ENCODE data around the gene BICC1. TPM values are rescaled to one million over a fixed set of nuclear protein-coding genes. Genes with fewer than 3 reads are reported as not detected.
A peak's percentile ranks its signal among the peaks of the same experiment; 100 is the strongest.

Gene BICC1
- total and polyA plus RNA-seq, 2 of the 4 experiments (the other 2 are of a cell fraction), result 5.7 to 42.5 TPM

- DNase-seq (no peak), ATAC-seq (ENCODE audit: low read depth) (no peak)
- Histone ChIP-seq H3K27ac (ENCODE audit: insufficient read depth, low read length) (no peak overlapping the region), H3K18ac (ENCODE audit: low read depth, low read length) (peak overlapping the region; percentile 32; the same call in 1 of the 2 replicates), H3K14ac (replicated peaks; ENCODE audit: low read depth, low read length) (no peak overlapping the region), H3K4me2 (ENCODE audit: low read depth, low read length) (no peak overlapping the region), H3K4me1 (ENCODE audit: control insufficient read depth, insufficient read depth, low read length) (peaks cover 9% of the 10 kb centered on the region), H4K91ac (ENCODE audit: insufficient read depth, low read depth, low read length) (peak overlapping the region; percentile 61; the same call in 1 of the 2 replicates), H3K9me1 (ENCODE audit: insufficient read depth, low read length) (peaks cover 9% of the 10 kb centered on the region), H2BK120ac (ENCODE audit: low read depth, low read length) (peak overlapping the region; percentile 58), H2BK15ac (ENCODE audit: low read depth, low read length) (0 out of 3 replicates have a peak overlapping the region, but pooled peaks have one; percentile 11), H3K9ac (ENCODE audit: low read depth, low read length) (no peak overlapping the region), H2AFZ (replicated peaks; ENCODE audit: low read length, poor library complexity) (peak overlapping the region; percentile 24), H4K8ac (ENCODE audit: low read depth in 2 of 2, low read length in 2 of 2) (no peak overlapping the region), H3K79me1 (ENCODE audit: low read depth in 1 of 2, low read length in 2 of 2) (no peaks in the 10 kb centered on the region), H2AK5ac (ENCODE audit: low read depth, low read length) (peak overlapping the region; percentile 27; the same call in 1 of the 2 replicates), H2AK9ac (replicated peaks; ENCODE audit: low read depth, low read length, poor library complexity) (no peak overlapping the region), H3K9me3 (ENCODE audit: control insufficient read depth, insufficient read depth, low read length) (no peaks in the 10 kb centered on the region; the same call in 1 of the 2 replicates), H2BK20ac (ENCODE audit: low read depth, low read length) (peak overlapping the region; percentile 77), H3K36me3 (ENCODE audit: control insufficient read depth, insufficient read depth, low read length) (no peaks in the 10 kb centered on the region), H3K27me3 (ENCODE audit: control insufficient read depth, insufficient read depth, low read length) (no peaks in the 10 kb centered on the region), H3K23ac (ENCODE audit: low read depth, low read length) (no peak overlapping the region), H3K56ac (ENCODE audit: extremely low read depth, insufficient read depth, low read length) (no peak overlapping the region), H3K4me3 (ENCODE audit: insufficient read depth, low read depth, low read length) (no peak overlapping the region), H3K4ac (ENCODE audit: low read depth, low read length) (peak overlapping the region; percentile 27; the same call in 1 of the 2 replicates), H2BK5ac (ENCODE audit: low read depth, low read length, poor library complexity, severe bottlenecking) (no peak overlapping the region), H4K20me1 (ENCODE audit: insufficient read depth, low read length) (no peaks in the 10 kb centered on the region), H4K5ac (ENCODE audit: low read depth, low read length) (peak overlapping the region; percentile 28; the same call in 1 of the 2 replicates)
- CTCF ChIA-PET, result no interaction called here
- TF ChIP-seq RAD21 (IDR thresholded peaks at IDR 0.05; ENCODE audit: low read length), result no peak
- no peak for TF ChIP-seq FOS (IDR thresholded peaks at IDR 0.05; ENCODE audit: low read depth, low read length)
- TF ChIP-seq MAFK (IDR thresholded peaks at IDR 0.05; ENCODE audit: low read depth, low read length), result no peak
- no peak for TF ChIP-seq MAZ (IDR thresholded peaks at IDR 0.05; ENCODE audit: borderline replicate concordance, low read depth, low read length)
- TF ChIP-seq RFX5 (IDR thresholded peaks at IDR 0.05; ENCODE audit: low read depth, low read length), result no peak
- no peak for TF ChIP-seq MXI1 (IDR thresholded peaks at IDR 0.05; ENCODE audit: borderline replicate concordance, low read depth, low read length)
- TF ChIP-seq ELK1 (IDR thresholded peaks at IDR 0.05; ENCODE audit: borderline replicate concordance, low read depth, low read length), result no peak
- TF ChIP-seq USF2 (IDR thresholded peaks at IDR 0.05; ENCODE audit: low read depth, low read length), result no peak
- TF ChIP-seq CHD1 (IDR thresholded peaks at IDR 0.05; ENCODE audit: low read depth, low read length), result no peak
- TF ChIP-seq CTCF (conservative IDR thresholded peaks at IDR 0.05; ENCODE audit: low read depth, low read length), result no peak
- TF ChIP-seq NFE2L2 (IDR thresholded peaks at IDR 0.05; ENCODE audit: low read depth, low read length), result no peak
- no peak for TF ChIP-seq RCOR1 (IDR thresholded peaks at IDR 0.05; ENCODE audit: insufficient replicate concordance, low read length)
- WGBS, 2 experiments (ENCODE audit: extremely low coverage in 2 of 2, insufficient read length in 1 of 2), result no CpG with 5 or more reads among the region's 2 CpGs
- POLR2A ChIA-PET (ENCODE audit: unreplicated experiment), result no interaction called here
- no TSS peak for BruUV-seq (replicated peaks)
- dilution Hi-C loops (cut with HindIII; ENCODE audit: low sequenced_read_pairs, unreplicated experiment), result no loop called here
- in situ Hi-C loops (cut with MboI; ENCODE audit: low sequenced_read_pairs), result no loop called here
- intact Hi-C loops (cut with micrococcal nuclease), result no loop called here
Measured at GRCh38 chr10:58854811-58855210, 342.1 kb downstream of the BICC1 start.

Measured in IMR-90 (cell line).